GM18909 (cell line): ENCODE measurements around the gene CCDC187.

Experiments
- ATAC-seq: cut with Tn5 transposase; IDR thresholded peaks from one replicate; pipeline ENCODE4 v1.9.1; 2021; ENCODE audit warnings: mild to moderate bottlenecking; ENCODE audit not compliant: unreplicated experiment, poor library complexity

CCDC187 gene

GRCh38 chr9:136258786-136259516 lies 44.9 kb downstream of the CCDC187 start:
- ATAC-seq = no peak

DNA sequence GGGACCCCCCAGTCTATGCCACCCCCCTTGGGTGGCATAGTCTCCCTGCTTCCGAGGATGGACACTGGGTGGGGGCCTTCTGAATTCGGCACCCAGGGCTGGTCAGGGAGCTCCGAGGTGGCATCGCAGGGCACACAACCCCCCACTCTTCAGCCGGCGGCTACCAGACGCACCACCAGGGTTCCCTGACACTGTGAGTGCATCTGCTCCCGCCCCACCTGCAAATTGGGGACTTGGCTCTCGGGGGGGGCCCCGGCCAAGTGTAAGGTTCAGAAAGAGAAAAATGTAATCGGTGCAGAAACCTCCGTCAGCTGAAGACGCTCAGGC lies 45.6 kb downstream of the CCDC187 start:
- ATAC-seq = no peak

DNA sequence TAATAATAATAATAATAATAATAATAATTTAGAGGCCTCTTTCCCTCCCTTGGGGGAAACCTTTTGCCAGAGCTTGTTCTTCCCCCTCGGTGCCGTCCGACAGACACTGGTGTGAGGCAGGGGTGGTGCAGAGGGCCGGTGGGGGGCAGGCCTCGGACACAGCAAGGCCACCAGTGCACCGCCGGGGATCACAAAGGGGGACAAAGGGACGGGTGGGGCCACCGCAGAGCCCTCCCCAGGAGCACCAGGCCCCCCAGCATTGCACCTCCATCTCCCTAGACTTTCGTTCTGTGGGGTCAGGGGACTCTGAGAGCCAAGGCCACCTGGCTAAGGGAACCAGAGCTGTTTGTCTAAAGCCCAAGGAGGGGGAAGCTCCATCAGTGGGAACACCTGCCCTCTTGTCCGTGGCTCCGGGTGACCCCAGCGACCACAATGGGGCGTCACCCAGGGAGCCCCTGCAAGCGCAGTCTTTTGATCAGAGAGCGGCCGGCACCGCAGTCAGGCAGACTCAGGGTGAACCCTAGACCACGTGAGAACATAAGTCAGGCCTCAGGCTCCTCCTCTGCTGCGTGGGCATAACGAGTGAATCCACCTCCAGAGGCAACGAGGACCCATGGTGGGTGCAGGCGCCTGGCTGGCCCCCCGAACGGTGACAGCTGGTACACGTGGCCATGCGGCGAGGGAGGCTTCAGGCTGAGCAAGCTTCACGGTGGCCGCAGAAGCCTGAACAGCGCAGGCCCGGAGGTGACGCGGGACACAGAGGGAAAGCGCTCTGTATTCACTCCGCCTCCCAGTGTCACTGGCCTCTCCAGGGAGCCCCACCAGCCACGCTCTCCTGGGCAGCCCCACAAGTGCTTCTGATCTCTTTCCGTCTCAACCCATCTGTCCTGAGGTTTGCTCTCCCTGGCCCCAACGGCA lies 46.3 kb downstream of the CCDC187 start:
- ATAC-seq = no peak

DNA sequence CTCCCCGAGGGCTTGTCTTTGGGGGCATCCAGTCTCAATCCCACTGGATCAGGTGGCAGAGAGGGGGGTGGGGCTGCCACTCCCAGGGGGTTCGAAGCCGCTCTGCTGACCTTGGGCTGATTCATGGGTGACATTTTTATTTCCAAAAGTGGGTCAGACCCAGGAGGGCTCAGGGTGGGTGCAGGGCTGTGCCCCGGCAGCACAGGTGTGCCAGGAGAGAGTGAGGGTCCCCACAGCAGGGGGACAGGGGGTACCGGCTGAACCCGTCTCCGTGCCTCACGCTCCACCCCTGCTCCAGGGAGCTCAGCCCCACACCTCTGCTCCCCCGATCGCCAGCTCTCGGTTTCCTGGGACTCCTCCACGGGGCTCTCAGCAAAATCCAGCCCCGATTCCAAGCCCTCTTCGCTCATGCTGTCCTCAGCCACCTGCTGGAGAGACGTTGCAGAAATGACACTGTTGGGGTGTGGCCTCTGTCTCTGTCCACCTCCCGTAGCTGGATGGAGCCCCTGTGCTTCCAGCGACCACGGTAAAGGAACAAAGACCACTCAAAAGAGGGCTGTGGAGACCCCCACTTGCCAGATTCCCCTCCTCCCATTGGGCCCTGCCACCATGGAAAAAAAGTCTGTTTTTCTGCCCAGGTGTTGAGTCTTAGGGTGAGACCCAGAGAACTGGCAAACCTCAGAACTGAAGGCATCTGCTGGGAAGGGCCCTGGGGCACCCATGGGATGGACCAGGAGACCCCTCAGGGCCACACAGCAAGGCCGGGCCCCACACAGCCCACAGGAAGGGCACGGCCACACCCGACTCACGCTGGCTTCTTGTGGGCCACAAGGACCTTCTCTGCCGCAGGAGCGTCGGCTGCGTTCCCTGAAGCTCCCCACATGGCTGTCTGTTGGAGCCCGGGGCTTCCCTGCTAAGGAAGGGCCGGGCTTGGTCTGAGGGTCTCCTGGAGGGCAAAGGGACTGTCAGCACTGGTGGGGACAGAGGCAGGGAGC lies 47.7 kb downstream of the CCDC187 start:
- no peak for ATAC-seq

DNA sequence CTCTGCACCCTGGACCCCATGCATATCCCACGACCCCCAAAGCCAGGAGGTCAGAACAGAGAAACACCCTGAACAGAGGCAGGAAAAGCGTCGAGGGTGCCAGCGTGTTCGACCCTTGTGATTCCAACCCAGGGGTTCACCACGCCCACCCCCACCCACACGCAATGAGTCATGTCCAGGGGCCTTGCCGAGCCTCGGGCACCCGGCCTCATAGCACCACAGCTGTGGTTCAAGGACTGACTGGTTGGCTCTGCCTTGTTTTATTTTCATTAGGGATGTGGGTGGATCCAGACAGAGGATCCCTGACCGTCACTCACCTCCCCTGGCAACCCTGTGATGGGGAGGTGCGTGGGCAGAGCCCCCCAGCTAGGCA lies 48.7 kb downstream of the CCDC187 start:
- no peak for ATAC-seq

DNA sequence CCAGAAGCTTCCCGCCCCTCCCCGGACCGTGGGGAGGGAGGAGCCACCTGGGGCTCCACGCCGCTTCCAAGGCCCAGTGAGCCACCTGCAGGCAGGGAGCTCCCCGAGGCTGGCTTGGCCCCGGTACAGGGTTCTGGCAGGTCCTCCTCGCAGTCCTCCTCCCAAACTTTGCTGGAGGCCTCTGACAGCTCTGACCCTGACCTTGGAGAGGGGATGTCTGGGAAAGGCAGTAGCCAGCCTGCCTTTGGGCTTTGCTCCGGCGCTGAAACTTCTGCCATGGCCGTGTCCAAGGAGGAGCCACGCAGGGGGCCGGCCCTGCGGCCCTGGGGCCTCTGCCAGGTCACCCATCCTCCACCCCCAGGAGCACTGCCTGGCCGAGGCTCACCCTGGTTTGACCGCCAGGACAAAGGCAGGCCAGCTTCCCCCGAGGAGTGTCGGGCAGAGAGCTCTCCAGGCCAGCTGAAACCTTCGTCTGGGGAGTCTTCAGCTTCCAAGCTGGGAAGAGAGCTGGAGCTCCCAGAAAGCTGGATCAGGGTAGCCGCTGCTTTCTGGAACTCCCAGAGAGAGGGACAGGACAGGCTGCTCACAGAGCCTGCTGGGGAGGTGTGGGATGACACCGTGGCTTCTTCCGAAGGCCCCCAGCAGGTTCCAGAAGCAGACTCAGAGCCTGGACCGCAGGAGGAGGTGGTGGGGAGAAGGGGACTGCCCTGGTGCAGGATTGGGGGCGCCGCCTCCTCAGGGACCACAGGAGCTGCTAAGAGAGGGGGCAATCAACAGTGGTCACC lies 49.3 kb downstream of the CCDC187 start:
- ATAC-seq = no peak

DNA sequence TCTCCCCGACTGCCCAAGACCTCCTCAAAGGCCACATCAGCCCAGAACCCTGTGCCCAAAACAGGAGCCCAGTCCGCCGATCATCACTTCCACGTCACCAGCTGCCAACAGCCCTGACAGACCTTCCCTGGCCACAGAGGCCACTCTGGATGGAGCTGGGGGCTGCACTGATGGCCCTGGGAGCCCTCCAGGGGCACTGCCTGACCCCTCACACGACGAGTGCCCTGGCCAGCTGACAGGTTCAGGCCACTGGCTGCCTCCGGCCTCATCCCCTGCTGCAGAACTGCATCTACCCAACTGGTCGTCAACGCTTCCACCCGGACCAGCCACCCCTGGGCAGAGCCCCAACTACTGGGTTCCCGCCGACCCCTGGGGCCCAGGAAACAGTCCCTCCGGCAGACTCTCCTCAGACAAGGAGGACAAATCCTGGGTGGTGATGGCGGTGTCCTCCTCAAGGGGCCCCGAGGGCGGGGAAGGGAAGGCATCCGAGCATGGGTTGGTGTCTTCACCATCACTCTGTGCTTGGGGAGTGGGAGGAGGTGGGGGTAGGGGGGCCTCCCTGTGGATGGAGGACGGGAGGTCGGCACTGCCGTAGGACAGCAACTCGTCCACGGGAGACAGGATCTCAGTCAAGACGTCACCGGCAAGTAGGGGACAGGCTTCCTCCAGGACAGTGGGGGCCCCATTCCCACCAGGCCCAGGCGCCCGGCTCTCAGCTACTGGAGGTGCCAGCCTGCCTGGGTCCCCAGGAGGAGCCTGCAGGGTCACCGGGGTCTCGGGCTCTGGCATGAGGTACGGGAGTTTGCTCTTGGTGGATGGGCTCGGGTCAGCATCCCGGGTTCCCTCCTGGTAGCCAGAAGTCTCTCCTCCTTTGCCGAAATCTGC lies 50.4 kb downstream of the CCDC187 start:
- no peak for ATAC-seq

DNA sequence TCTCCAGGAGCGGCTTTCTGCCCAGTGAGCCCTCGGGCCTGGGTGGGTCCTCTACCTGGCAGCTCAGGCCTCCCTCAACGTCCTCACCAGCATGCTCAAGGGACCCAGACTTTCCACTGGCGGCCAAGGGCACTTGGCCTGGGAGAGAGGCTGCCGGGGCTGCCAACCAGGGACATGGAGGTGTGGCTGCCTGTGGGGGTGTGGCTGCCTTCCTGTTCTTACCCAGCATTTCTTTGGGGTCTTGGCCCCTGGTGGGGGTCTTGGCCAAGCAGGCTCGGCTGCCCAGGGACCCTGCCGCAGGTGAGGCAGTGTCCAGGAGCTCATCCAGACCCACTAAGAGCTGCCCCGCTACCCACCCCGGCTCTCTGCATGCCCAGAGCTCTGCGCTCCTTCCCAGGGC lies 51.0 kb downstream of the CCDC187 start:
- no peak for ATAC-seq

DNA sequence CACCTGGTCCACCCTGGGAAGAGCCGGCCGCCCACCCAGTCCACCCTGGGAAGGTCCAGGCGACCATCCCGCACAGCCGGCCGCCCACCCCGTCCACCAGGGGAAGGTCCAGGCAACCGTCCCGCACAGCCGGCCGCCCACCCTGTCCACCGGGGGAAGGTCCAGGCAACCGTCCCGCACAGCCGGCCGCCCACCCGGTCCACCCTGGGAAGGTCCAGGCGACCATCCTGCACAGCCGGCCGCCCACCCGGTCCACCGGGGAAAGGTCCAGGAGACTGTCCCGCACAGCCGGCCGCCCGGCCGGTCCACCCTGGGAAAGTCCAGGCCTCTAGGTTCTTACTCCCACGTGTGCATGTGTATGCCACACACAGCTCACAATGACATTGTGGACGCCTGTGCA lies 51.6 kb downstream of the CCDC187 start:
- no peak for ATAC-seq

DNA sequence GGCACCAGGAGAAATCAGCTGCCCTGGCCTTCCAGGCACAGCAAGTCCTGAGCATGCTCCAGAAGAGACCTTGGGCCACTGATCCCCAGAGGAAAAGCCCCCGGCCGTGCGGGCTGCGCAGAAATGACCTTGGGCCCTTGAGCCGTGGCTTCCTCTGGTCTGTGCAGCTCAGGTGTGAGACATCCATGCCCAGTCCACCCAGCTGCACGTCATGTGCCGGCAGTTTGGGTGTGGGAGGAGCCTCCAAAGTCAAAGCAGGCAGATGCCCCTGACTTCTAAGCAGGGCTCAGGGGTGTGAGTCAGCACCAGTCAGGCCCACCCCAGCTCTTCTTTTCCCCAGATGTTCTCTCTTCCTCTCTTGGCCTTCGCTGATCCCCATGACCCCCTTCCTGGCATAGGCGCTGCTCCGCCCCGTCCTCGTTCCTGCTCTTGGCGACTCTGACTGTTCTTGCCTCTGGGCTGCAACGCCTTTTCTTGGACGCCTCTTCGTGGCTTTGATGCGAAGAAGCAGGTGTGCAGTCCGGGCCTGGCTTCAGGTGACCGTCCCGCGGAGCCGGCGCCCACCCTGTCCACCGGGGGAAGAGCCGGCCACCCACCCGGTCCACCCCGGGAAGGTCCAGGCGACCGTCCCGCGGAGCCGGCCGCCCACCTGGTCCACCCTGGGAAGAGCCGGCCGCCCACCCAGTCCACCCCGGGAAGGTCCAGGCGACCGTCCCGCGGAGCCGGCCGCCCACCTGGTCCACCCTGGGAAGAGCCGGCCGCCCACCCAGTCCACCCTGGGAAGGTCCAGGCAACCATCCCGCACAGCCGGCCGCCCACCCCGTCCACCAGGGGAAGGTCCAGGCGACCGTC lies 52.4 kb downstream of the CCDC187 start:
- ATAC-seq = no peak

GRCh38 chr9:136250676-136251075 lies 53.2 kb downstream of the CCDC187 start:
- ATAC-seq = no peak

GRCh38 chr9:136249877-136250559 lies 53.9 kb downstream of the CCDC187 start:
- ATAC-seq = no peak

GRCh38 chr9:136248951-136249876 lies 54.7 kb downstream of the CCDC187 start:
- no peak for ATAC-seq

DNA sequence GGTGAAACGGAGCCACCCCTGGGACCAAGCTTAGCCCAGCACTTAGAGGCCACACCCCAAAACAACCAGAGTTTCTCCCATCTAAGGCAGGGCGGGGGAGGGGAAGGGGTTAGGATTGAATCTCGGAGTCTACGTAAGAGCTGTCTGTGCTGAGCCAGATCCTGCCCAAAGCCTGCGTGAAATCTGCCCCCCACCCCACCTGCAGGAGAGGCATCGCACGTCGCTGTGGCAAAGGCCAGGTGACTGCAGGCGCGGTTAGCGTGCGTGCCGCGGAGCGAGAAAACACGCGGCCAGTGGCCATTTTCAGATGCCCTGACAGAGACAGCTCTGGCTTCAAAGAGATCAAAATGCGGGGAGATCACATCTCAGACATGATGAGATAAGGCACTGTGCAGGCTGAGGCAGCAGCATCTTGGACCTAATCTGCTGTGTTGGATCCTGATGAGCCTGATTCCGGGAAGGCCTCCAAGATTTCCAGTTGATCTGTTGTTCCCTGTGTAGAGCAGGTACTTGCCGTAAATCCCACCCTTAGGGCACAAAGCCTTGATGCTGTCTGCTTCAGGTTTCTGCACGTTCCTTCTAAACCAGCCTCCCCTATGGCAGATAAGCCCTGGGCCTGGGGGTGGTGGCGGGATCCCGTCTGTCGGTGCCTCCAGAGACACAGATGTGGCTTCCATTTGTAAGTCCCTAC lies 55.8 kb downstream of the CCDC187 start:
- ATAC-seq = no peak

GRCh38 chr9:136247551-136247916 lies 56.4 kb downstream of the CCDC187 start:
- ATAC-seq = no peak
